ENCODE results near the gene AAK1. TPM values are rescaled to one million over a fixed set of nuclear protein-coding genes. Genes with fewer than 3 reads are reported as not detected.

AAK1 gene
- total and polyA plus RNA-seq, 2 donors (not counting 3 experiments of a cell fraction or from before 2014, with no cell fraction given): 31.0 to 127 TPM

GRCh38 chr2:69474688-69475087 lies 168.9 kb downstream of the AAK1 start:
- H3K9me3 ChIP-seq (replicated peaks; ENCODE audit: control insufficient read depth, insufficient read depth, low read length): no peaks in the 10 kb centered on the region
- ChIA-PET CTCF (interaction anchor here (1.9 kb wide), 1 partner anchor 250 kb away, joined by 6 read pairs; no protein-coding TSS in a partner anchor), POLR2A (no interaction called here)
- FAIRE-seq (no peak), DNase-seq (ENCODE audit: low read depth, low spot score) (no peak)
- no peak overlapping the region for H3K9ac ChIP-seq (replicated peaks; ENCODE audit: extremely low read depth, insufficient read depth, low read length)
- H3K79me2 ChIP-seq (ENCODE audit: control insufficient read depth, insufficient read depth, low read length): no peaks in the 10 kb centered on the region
- no peak for TF ChIP-seq EZH2 (IDR thresholded peaks at IDR 0.05; ENCODE audit: borderline replicate concordance, low read depth, low read length, severe bottlenecking)
- no peak overlapping the region for H3K27ac ChIP-seq (ENCODE audit: insufficient read depth, low read depth, low read length)
- peaks cover 3 to 11% of the 10 kb centered on the region in 2 experiments for H3K36me3 ChIP-seq (ENCODE audit: control insufficient read depth in 2 of 2, extremely low read depth in 1 of 2, insufficient read depth in 2 of 2, low read length in 2 of 2)
- H4K20me1 ChIP-seq (replicated peaks; ENCODE audit: control insufficient read depth, extremely low read depth, insufficient read depth, low read length): no peaks in the 10 kb centered on the region
- no peaks in the 10 kb centered on the region for H3K4me1 ChIP-seq (ENCODE audit: control insufficient read depth, extremely low read depth, insufficient read depth, low read length)
- H3K4me2 ChIP-seq (ENCODE audit: insufficient read depth, low read length): no peak overlapping the region
- no peaks in the 10 kb centered on the region for H3K27me3 ChIP-seq (ENCODE audit: control insufficient read depth in 2 of 2, insufficient read depth in 2 of 2, low read length in 2 of 2)
- no peak overlapping the region for H3K4me3 ChIP-seq (replicated peaks in 1 of 3; ENCODE audit: insufficient read depth in 1 of 3, low read depth in 1 of 3, low read length in 3 of 3)
- H2AFZ ChIP-seq (ENCODE audit: low read depth, low read length): no peak overlapping the region
- dilution Hi-C loops (cut with MboI; ENCODE audit: extremely low pct_ligation_motif_present, low sequenced_read_pairs): no loop called here
- intact Hi-C loops (cut with micrococcal nuclease): no loop called here
- BruUV-seq (replicated peaks): no TSS peak
- H3K9me1 ChIP-seq (replicated peaks; ENCODE audit: control insufficient read depth, extremely low read depth, insufficient read depth, low read length): no peaks in the 10 kb centered on the region

GRCh38 chr2:69471793-69472192 lies 171.7 kb downstream of the AAK1 start:
- Histone ChIP-seq H3K9me3 (replicated peaks; ENCODE audit: control insufficient read depth, insufficient read depth, low read length) (no peaks in the 10 kb centered on the region), H4K20me1 (replicated peaks; ENCODE audit: control insufficient read depth, extremely low read depth, insufficient read depth, low read length) (no peaks in the 10 kb centered on the region), H3K4me1 (ENCODE audit: control insufficient read depth, extremely low read depth, insufficient read depth, low read length) (no peaks in the 10 kb centered on the region), H3K36me3 (ENCODE audit: control insufficient read depth in 2 of 2, extremely low read depth in 1 of 2, insufficient read depth in 2 of 2, low read length in 2 of 2) (peaks cover 5 to 8% of the 10 kb centered on the region in 2 experiments), H3K79me2 (ENCODE audit: control insufficient read depth, insufficient read depth, low read length) (no peaks in the 10 kb centered on the region), H2AFZ (ENCODE audit: low read depth, low read length) (no peak overlapping the region), H3K27me3 (ENCODE audit: control insufficient read depth in 2 of 2, insufficient read depth in 2 of 2, low read length in 2 of 2) (no peaks in the 10 kb centered on the region), H3K9me1 (replicated peaks; ENCODE audit: control insufficient read depth, extremely low read depth, insufficient read depth, low read length) (no peaks in the 10 kb centered on the region), H3K4me2 (ENCODE audit: insufficient read depth, low read length) (no peak overlapping the region), H3K4me3 (replicated peaks in 1 of 3; ENCODE audit: insufficient read depth in 1 of 3, low read depth in 1 of 3, low read length in 3 of 3) (no peak overlapping the region), H3K9ac (replicated peaks; ENCODE audit: extremely low read depth, insufficient read depth, low read length) (no peak overlapping the region), H3K27ac (ENCODE audit: insufficient read depth, low read depth, low read length) (no peak overlapping the region)
- dilution Hi-C loops (cut with MboI; ENCODE audit: extremely low pct_ligation_motif_present, low sequenced_read_pairs): no loop called here
- intact Hi-C loops (cut with micrococcal nuclease): no loop called here
- FAIRE-seq (peak; percentile 52), DNase-seq (ENCODE audit: low read depth, low spot score) (no peak)
- no TSS peak for BruUV-seq (replicated peaks)
- CTCF ChIA-PET: interaction anchor here (1.2 kb wide), 1 partner anchor 42 kb away, joined by 3 read pairs; no protein-coding TSS in a partner anchor
- TF ChIP-seq GATA2 (IDR thresholded peaks at IDR 0.05; ENCODE audit: insufficient read depth, insufficient read length, low read depth, low read length) (no peak), JUN (IDR thresholded peaks at IDR 0.05; ENCODE audit: borderline replicate concordance, insufficient read depth, insufficient read length, low read depth) (no peak), POLR2A (IDR thresholded peaks at IDR 0.05; ENCODE audit: low read depth, low read length) (no peak), FOS (IDR thresholded peaks at IDR 0.05; ENCODE audit: borderline replicate concordance, insufficient read depth, low read length) (no peak), EZH2 (IDR thresholded peaks at IDR 0.05; ENCODE audit: borderline replicate concordance, low read depth, low read length, severe bottlenecking) (no peak), CTCF (IDR thresholded peaks at IDR 0.05; ENCODE audit: extremely low read depth in 1 of 2, insufficient read depth in 1 of 2, low read depth in 1 of 2, low read length in 2 of 2) (no peak)
- POLR2A ChIA-PET: no interaction called here

All from endothelial cell of umbilical vein (primary cell).